Activated T-cell treated with anti-CD3 and anti-CD28 coated beads for 48 hours (primary cell): ENCODE data around the gene RELN.
"Not testable (repeated sequence)": the region's sequence is repeated elsewhere in the genome, so short reads cannot be mapped to it uniquely, and the experiment has no call there.

Experiments
- DNase-seq: peaks from one replicate; pipeline ENCODE4 v3.0.0-alpha.2; 2020; ENCODE audit warnings: low read depth

Gene RELN

DNA sequence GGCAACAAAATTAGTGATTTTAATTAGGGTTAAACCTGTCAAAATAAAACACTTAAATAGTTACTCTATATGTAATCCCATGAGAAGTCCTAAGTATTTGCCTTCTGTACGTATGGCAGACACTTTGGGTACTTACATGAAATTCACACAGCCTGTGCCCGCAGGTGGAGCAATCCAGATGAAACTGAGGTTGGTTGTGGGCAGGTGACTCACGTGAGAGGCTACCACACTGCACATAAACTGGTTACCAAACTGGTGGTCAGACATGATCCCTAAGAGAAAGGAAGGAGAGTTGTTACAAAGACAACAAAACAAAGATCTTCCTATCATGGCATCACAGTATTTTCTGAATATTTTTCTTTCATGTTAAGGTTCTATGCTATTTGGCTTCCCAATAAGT lies 156.1 kb downstream of the RELN start:
- DNase-seq: no peak

DNA sequence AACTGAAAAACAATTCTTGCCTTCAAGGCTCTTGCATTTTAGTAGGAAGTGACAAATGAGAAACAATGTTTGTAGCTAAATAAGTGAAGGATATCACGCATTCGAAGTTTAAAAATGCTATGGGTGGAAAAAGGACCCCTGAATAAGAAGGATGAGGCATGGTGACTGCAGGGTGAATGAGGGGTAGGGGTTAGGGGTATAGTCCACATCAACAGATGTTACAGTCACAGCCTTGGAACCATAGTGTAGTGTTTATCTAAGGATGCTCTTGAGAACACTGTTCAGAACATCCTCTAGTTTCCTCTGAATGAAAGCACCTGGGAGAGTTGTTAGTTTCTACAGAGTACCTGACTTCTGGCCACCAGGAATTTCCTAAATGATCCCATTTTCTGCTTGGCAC lies 157.0 kb downstream of the RELN start:
- no peak for DNase-seq

DNA sequence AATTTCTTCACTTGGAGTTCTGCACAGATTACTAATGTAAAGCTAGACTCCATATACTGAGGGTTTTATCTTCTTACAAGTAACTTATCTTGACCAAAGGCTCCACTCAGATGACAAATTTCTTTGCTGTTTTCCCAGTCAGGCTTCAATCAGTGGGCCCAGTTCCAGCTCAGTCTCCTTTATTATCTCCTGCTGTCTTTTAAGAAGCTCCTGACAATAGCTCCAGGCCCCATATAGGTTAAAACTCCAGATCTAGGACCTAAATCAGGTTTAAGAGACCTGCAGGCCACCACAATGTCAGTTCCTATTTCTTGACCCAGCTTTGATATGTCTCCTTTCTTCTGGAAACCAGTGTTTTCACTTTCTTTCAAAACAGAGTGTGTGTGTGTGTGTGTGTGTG lies 165.2 kb downstream of the RELN start:
- no peak for DNase-seq

DNA sequence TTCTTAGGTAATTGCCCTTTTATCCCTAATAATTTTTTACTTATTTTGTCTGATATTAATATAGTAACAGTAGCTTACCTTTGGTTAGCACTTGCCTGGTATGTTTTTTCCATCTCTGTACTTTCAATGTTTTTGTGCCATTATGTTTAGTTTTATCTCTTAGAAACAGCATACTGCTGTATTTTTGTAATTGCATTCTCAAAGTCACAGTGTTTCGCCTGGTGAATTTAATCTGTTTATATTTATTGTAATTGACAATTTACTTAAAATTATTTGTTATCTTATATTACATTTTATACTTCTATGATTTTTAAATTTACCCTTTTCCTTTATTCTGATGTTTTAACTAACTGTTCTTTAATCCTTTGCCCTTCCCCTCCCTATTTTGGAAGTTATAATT lies 166.4 kb downstream of the RELN start:
- no peak for DNase-seq

DNA sequence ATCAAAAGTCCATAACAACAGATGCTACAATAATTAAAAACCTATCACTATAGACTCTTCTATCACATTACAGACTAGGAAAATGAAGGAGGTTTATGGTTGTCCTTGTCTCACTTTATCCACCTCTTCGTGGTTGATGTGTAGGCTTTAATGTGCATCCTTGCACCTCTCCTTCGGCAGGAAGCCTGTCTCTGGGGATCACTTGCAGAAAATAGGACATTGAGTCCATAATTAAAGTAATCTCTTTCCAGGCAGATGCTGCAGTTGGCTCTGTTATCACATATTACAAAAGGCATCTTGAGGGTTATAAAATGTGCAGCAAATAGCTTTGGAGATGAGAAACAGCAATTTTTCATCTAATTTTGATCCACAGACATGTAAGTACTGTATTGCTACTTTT lies 168.4 kb downstream of the RELN start:
- no peak for DNase-seq

DNA sequence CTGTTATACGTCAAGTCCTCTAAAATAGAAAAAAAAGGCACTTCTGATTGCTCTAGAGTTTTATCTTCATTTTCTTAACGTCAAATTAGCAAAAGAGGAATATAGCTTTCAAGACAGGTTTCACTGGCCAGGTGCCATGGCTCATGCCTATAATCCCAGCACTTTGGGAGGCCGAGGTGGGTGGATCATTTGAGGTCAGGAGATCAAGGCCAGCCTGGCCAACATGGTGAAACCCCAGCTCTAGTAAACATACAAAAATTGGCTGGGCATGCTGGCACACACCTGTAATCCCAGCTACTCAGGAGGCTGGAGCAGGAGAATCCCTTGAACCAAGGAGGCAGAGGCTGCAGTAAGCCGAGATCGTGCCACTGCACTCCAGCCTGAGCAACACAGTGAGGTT lies 173.5 kb downstream of the RELN start:
- not testable (repeated sequence) for DNase-seq

DNA sequence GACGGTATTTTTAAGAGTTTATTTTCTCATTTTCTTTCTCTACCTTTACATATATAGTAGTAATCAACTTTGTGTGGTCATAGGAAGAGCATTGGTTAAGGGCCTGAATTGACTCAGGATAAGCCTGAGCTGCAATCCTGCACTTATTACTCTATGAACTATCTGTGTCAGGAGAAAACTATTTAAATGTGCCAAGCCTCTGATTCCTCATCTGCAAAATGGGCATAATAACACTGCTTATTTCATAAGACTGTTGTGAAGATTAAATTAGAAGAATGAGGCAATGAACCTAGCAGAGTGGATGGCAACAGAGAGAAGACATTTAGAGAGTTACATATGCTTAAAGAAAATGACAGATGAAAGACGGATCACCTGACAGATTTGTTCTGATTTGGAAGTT lies 175.5 kb downstream of the RELN start:
- no peak for DNase-seq

DNA sequence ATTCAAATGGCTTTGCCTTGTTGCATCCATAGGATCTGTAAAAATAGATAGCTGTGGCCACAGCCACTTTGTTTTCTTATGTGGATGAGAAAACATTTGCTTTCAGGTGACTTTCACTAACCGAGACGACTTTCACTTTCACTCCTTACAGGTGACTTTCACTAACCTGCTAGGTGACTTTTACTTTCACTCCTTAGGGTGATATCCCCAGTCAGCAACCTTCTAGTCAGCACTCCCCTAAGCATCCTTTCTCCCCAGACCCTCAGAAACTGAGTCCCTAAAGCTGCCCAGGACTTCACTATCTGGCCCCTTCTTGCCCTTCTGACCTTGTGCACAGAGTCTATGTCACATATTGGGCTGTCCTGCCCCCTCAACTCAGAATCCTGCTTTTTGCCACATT lies 177.5 kb downstream of the RELN start:
- DNase-seq: no peak

DNA sequence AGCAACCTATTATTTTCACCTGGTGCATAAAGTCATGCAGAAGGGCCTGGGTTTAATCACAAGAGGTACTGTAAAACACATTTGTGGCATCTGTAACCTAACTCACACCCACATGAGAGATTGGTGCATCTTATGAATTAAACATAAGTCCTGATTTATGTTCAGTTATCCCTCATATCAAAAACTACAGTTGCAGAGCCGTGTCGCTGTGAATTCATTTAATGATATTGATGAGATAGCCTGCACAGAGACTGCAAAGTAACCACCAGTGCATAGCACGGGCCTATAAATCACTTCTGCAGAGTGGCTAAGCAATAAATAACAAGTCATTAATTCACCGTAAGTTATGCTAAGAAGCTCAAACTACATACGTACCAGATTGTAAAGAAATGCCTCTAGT lies 178.2 kb downstream of the RELN start:
- DNase-seq: no peak

DNA sequence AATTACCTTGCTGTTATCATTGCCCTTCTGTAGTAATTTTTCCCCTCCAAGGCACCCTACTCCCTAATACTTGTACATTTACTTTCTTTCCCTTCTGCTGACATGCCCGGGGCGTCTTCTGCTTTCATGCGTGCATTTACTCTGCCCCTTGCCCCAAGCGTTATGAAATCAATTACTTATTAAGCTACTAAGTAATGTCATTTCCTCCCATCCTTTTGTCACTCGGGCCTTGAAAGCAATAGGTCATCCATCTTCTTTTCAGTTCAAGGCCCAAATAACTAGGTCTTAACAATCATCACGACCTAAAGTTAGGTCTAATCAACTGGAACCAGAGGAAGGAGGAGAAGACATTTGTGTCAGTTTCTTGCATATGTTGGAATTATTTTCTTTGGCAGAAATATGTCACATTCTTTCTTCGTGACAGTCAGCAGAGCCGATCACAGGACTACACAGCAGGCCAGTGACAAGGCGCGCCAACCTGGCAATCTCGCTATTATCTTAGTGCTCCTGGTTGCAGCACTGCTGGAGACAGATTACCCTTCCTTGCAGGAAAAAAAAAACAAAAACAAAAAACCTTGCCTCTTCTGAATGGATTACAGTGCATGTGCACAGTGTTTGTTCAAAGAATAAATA lies 179.2 kb downstream of the RELN start:
- no peak for DNase-seq

DNA sequence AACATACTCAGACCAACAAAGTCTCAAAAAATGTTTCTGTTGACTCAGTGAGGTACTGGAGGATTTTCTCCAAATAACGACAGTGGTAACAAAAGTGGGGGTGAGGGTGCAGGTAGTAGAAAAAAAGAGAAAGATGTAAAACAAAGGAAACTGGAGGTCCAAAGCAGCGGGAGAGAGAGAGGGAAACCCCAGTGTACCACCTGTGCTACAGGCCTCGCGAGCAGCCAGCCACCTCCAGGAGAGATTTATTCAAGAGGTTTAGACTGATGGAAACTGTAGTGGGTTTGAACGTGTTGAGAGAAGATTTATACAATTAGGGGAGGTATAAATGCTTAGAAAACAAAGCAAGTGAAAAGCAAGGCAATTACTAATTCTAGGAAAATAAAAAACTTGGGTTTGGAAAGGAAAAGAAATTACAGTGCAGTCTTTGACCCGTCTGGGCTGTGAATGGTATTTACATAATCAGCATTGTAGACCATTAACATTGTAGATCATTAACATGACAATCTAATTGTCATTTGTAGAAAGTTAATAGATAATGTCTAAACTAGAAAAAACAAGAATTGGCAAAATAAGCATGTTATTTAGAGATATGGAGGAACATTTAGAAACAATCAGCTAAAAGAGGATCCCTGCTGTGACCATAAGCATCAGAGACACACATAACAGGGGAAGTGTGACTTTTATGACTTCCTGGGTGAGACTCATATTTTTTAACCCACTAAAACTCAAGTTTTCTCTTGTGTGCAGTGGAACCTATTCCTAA lies 180.0 kb downstream of the RELN start:
- no peak for DNase-seq

DNA sequence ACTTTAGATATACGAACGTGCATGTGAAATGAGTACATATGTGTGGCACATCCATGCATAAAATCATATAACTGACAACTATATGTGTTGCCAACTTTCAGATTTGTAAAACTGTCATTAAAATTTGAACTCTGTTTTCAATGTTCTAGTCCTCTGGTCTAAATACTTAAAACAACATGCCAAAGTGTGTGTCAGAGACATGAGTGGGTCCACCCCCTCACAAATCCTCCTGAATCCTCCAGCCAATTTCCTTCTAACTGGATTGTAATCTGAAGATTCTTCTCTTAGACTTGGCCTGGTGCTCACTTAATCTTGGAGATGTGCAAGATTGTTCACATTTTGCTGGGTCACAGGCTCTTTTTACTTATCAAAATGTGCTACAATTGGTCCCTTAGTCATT lies 184.1 kb downstream of the RELN start:
- DNase-seq: no peak

DNA sequence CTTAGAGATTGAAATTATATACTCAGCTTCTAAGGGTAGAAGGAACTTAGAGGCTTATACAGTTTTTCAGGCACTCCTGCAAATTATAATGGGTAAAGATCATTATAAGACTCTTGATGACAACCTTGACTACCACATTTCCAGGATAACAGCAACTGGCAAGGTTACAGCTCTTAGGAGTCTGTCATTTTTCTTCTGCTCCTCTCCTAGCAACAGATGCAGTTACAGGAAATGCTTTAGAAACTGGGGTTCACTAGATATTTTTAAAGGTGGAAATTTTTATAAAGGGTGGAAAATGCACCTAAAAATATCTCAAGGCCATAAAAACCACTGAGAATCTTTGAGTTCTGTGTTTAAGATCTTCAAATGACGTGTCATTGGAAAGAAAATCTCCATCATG lies 185.8 kb downstream of the RELN start:
- no peak for DNase-seq

DNA sequence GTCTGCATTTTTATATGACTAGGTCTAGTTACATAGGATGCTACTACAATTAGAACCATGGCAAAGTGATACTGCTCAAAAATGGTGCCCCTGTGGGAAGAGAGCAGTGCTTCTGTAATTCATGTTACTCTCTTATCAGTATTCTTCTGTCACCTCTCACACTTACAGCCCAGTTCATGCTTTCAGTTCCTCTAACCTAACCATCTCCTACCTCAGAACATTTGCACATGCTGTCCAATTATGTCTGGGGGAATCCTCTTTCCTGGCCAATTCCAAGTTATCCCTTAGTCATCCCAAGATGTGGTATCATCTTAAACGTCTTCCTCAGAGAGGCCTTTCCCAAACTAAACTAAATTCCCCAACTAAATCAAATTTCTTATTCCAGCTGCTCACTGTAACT lies 190.2 kb downstream of the RELN start:
- no peak for DNase-seq

DNA sequence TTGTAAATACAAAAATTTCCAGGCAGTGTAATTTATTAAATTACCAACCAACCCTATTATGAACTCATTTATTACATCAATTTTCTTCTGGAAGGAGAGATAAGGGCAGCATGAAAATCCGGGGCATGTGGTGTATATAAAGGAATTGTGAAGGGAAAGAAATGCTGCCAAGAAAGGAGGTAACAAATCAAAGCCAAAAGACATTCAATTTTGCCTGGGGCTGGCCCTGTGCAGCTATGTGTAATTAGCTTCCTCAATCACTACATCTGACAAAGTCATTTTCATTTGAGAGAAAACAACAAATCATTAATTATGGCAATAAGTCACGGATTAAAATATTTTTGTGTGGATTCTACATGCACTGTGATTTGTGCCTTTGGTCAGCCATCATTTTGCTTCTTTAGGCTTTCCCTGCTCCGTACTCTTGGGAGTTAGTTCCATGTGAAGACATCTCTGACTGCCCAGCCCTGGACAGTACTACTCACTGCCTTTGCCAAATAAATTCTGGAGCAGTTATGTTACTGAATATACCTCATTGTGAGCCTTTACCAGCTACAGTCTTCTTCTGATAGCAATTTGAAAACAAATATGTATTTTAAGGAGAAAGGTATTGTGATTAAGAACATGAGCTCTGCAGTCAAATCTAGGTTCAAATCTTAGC lies 191.7 kb downstream of the RELN start:
- DNase-seq: no peak

DNA sequence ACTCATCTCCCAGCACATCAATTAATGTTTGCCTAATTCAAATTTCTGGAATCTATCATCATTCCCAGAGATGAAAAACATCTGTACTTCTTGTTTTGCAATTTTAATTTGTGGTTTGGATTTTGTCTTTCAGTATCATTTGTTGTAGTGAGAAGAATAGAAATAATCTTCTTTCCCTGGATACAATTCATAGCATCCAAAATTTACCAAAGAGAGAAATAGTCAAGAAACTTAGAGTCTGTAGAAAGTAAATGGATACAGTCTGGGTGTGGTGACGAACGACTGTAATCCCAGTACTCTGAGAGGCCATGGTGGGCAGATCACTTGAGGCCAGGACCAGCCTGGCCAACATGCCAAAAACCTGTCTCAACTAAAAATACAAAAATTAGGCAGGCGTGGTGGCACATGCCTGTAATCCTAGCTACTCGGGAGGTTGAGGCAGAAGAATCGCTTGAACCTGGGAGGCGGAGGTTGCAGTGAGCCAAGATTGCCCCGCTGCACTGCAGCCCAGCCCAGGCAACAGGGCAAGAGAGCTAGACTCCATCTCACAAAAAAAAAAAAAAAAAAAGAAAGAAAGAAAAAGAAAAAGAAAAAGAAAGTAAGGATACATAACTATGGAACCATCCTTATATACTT lies 193.0 kb downstream of the RELN start:
- DNase-seq: no peak

DNA sequence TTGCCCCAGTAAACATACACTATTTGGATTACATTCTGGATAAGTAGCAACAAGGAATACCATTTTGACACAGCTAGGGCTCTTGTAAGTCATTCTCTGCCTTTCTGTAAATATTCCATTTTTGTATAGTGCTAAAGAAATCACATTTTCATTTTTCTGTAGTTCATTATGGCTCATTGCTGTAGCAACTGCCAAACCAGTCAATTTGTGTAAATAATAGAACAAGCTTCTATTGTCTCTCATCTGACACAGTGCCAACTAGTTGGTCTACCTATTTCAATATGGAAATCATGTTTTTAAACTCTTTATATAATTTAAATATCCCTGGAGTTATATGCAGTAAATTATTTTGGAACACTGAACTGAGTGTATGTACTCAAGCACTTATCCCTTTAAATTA lies 193.7 kb downstream of the RELN start:
- DNase-seq: no peak

DNA sequence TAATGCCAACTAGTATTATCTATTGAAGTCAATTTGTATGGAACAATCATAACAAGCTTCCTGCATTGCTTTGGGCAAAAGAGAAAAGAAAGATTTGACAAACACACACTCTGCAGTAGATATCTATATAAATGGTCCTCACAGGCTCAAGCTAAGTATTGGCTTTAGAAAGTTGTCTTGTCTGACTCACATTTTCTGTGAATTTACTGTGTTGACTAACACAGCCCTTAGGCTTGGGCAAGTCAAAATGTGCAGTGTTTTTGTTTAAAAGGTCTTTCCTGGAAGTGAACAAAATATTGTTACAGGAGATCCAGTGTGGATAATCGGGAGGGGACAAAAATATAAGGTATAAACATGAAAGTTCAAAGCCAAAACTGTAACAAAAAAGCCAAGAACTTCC lies 194.4 kb downstream of the RELN start:
- no peak for DNase-seq

DNA sequence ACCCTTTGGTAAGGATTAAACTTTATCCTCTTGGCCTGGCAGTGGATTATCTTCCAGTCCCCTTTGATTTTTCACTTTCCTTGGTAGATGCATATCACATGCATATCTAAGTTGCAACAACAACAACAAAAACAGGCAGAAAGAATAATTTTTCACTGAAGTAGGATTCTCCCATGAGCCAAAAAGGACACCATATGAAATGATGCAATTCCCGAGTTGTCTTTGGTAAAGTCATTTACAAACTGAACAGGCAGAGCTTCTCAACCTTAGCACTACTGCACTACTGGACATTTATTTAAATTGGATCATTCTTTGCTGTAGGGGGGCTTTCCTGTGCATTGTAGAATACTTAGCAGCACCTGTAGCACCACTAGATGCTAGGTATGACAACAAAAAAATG lies 195.0 kb downstream of the RELN start:
- DNase-seq: no peak

DNA sequence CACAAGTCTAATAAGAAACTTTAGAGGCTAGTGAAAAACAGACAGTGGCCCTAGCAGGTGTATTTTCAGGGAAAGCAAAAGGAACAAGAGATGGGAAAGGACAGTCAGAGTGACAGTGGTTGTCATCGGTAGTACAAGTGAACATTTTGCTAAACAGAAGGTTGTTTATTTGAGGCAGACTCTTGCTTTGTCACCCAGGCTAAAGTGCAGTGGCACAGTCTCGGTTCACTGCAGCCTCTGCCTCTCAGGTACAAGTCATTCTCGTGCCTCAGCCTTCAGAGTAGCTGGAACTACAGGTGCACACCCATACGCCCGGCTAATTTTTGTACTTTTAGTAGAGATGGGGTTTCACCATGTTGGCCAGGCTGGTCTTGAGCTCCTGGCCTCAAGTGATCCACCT lies 195.8 kb downstream of the RELN start:
- DNase-seq: no peak

DNA sequence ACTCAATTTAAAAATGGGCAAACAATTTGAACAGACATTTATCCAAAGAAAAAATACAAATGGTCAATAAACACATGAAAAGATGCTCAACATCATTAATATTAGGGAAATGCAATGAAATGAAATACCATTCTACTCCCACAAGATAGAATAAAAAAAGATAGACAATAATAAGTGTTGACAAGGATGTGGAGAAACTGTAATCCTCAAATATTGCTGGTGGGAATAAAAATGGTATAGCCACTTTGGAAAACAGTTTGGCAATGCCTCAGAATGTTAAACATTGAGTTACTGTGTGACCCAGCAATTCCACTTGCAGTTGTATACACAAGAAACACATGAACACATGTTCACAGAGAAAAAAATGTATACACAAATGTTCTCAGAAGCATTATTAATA lies 197.6 kb downstream of the RELN start:
- DNase-seq: no peak

DNA sequence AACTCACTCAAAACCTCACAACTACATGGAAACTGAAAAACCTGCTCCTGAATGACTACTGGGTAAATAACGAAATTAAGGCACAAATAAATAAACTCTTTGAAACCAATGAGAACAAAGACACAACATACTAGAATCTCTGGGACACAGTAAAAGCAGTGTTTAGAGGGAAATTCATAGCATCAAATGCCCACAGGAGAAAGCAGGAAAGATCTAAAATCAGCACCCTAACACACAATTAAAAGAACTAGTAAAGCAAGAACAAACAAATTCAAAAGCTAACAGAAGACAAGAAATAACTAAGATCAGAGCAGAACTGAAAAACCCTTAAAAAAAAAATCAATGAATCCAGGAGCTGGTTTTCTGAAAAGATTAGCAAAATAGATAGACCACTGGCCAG lies 202.4 kb downstream of the RELN start:
- DNase-seq: not testable (repeated sequence)

DNA sequence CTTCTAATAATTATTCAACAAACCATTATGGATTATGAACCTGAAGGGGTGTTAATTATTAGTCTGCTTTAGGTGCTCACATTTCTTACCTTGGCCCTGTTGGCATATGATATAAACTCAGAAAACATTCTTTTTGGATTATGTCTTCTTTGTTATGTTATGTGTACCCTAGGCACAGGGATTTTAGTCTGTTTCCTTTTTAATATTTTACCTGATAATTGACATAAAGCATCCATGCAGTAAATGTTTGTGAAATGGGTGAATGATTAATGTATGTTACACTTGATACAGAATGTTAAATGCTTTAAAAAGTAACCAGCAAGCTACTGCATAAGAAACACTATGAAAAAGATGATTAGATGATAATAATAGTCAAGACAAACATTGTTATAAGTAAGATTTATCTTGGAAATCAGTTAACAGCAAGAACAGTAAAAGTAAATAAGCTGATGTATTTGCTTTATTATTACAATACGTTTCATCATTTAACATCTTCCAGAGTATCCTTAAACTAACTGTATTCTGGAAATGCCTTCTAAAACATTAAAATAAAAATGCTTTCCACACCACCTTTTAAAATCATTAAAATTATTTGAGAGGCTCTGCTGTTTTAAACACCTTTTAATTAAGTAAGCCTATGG lies 204.7 kb downstream of the RELN start:
- DNase-seq: no peak
